GM12875 (cell line): ENCODE results near the gene FAS.

Experiments used
- H3K4me3 ChIP-seq: one replicate; pipeline ENCODE4 v1.5.1; 2011; ENCODE audit warnings: low read depth, low read length, control low read depth
- CTCF ChIP-seq: IDR thresholded peaks from 2 replicates; pipeline ENCODE4 v1.5.1; 2011; ENCODE audit warnings: low read depth, mild to moderate bottlenecking, control low read depth, inconsistent platforms, low read length, moderate library complexity, borderline replicate concordance; ENCODE audit not compliant: insufficient read depth

Gene FAS

GRCh38 chr10:88983939-88984338 lies 6.7 kb upstream of the FAS start:
- H3K4me3 ChIP-seq, result no peak overlapping the region
- TF ChIP-seq CTCF, result no peak

GRCh38 chr10:88984525-88984924 lies 6.1 kb upstream of the FAS start:
- no peak overlapping the region for H3K4me3 ChIP-seq
- TF ChIP-seq CTCF, result no peak

GRCh38 chr10:88986549-88987242 lies 3.9 kb upstream of the FAS start:
- no peak overlapping the region for H3K4me3 ChIP-seq
- no peak for TF ChIP-seq CTCF

- no peak overlapping the region for H3K4me3 ChIP-seq
- TF ChIP-seq CTCF, result no peak
Observed at GRCh38 chr10:88987243-88987725, 3.3 kb upstream of the FAS start.

GRCh38 chr10:88987840-88988239 lies 2.8 kb upstream of the FAS start:
- TF ChIP-seq CTCF, result no peak
- H3K4me3 ChIP-seq, result no peak overlapping the region

- TF ChIP-seq CTCF, result no peak
- H3K4me3 ChIP-seq, result no peak overlapping the region
Observed at GRCh38 chr10:88989423-88989822, 1.2 kb upstream of the FAS start.

GRCh38 chr10:88989824-88990383 lies 694 bp upstream of the FAS start:
- peak overlapping the region; percentile 94 for H3K4me3 ChIP-seq
- no peak for TF ChIP-seq CTCF
